Body of pancreas (tissue), 4 donors: ENCODE data around the gene WDR86.

Experiments used
- CTCF ChIP-seq, 7 experiments: fragments of 450-650 bp in 4 of 7; fragments of 200-600 bp in 3 of 7; sonication (generic) in 3 of 7; IDR thresholded peaks; one replicate each; pipeline ENCODE4 v1.5.1; 2016 to 2019; ENCODE audit warnings: antibody characterized with exemption in 7 of 7
- POLR2A ChIP-seq, 3 donors: fragments of 450-650 bp; IDR thresholded peaks; one replicate each; pipeline ENCODE4 v1.6.1; 2016; ENCODE audit warnings: antibody characterized with exemption in 3 of 3, mild to moderate bottlenecking in 2 of 3

DNA sequence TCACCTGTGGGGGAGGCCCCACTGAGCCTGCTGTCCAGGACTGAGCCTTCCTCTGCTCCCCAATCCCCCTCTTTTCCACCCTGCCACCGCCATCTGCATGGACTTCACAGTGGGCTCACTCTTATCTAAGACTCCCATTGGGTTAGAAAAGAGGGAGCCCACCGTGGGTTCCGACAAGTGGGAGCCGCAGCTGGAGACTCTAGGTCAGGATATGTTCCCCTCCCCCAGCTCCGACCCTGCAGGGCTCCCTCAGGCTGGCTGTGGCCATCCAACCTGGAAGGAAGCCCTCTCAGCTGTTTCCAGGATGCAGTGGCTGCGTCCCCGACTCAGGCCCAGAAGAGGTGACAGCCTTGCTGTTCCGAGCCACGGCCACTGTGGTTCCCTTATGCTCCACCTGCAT is 4.8 kb downstream of the WDR86 start:
- TF ChIP-seq CTCF (IDR thresholded peaks at IDR 0.05) (no peak), POLR2A (IDR thresholded peaks at IDR 0.05) (no peak)
